Astrocyte of the spinal cord (primary cell): ENCODE results near the gene NCOA7.

ENCODE experiments used
- DNase-seq: peaks from one replicate; pipeline ENCODE4 v3.0.0; 2011; ENCODE audit warnings: low read depth, low spot score
- H3K4me3 ChIP-seq: 2 replicates; pipeline ENCODE4 v1.5.1; 2011; ENCODE audit warnings: low read depth, mild to moderate bottlenecking, low read length, moderate library complexity
- CTCF ChIP-seq: IDR thresholded peaks from 2 replicates; pipeline ENCODE4 v1.5.1; 2012; ENCODE audit warnings: low read depth, mild to moderate bottlenecking, low read length, inconsistent platforms
- in situ Hi-C: cut with HindIII; loops from 2 replicates; pipeline ENCODE4 v1.10.0; 2017; ENCODE audit warnings: low sequenced_read_pairs

NCOA7 gene

GRCh38 chr6:125954735-125955339, 164.1 kb downstream of the NCOA7 start:
- in situ Hi-C loops = no loop called here

GRCh38 chr6:125955973-125956372, 165.2 kb downstream of the NCOA7 start:
- H3K4me3 ChIP-seq = peak overlapping the region; percentile 93
- in situ Hi-C loops = no loop called here
- no peak for DNase-seq
- TF ChIP-seq CTCF = no peak

More at GRCh38 chr6:125954735-125955339, 164.1 kb downstream of the NCOA7 start:
- DNase-seq = no peak
- TF ChIP-seq CTCF = no peak
- no peak overlapping the region for H3K4me3 ChIP-seq

- in situ Hi-C loops = no loop called here
- peak; percentile 97 for TF ChIP-seq CTCF
- peak within 1 kb of the TSS; percentile 93 for H3K4me3 ChIP-seq
Measured at GRCh38 chr6:125956506-125957390, 166.0 kb downstream of the NCOA7 start, which contains the start of gene HINT3. Gene HINT3, plus strand, starts transcription at chr6:125956770. Its CDS starts 208 bp downstream, at chr6:125956978.

GRCh38 chr6:125957391-125957693, 166.6 kb downstream of the NCOA7 start:
- TF ChIP-seq CTCF = no peak
- DNase-seq = no peak
- peak overlapping the region; percentile 93 for H3K4me3 ChIP-seq
- in situ Hi-C loops = no loop called here

More at GRCh38 chr6:125956506-125957390, 166.0 kb downstream of the NCOA7 start, which contains the start of gene HINT3:
- peak; percentile 98 for DNase-seq

- TF ChIP-seq CTCF = no peak
- peak; percentile 22 for DNase-seq
- peak overlapping the region; percentile 93 for H3K4me3 ChIP-seq
- in situ Hi-C loops = no loop called here
Measured at GRCh38 chr6:125957845-125958244, 167.1 kb downstream of the NCOA7 start.

GRCh38 chr6:125959041-125959440, 168.3 kb downstream of the NCOA7 start:
- in situ Hi-C loops = no loop called here
- no peak for DNase-seq
- H3K4me3 ChIP-seq = no peak overlapping the region
- no peak for TF ChIP-seq CTCF
